Measurements from ENCODE around the gene AKNA.

The AKNA gene, protein sequence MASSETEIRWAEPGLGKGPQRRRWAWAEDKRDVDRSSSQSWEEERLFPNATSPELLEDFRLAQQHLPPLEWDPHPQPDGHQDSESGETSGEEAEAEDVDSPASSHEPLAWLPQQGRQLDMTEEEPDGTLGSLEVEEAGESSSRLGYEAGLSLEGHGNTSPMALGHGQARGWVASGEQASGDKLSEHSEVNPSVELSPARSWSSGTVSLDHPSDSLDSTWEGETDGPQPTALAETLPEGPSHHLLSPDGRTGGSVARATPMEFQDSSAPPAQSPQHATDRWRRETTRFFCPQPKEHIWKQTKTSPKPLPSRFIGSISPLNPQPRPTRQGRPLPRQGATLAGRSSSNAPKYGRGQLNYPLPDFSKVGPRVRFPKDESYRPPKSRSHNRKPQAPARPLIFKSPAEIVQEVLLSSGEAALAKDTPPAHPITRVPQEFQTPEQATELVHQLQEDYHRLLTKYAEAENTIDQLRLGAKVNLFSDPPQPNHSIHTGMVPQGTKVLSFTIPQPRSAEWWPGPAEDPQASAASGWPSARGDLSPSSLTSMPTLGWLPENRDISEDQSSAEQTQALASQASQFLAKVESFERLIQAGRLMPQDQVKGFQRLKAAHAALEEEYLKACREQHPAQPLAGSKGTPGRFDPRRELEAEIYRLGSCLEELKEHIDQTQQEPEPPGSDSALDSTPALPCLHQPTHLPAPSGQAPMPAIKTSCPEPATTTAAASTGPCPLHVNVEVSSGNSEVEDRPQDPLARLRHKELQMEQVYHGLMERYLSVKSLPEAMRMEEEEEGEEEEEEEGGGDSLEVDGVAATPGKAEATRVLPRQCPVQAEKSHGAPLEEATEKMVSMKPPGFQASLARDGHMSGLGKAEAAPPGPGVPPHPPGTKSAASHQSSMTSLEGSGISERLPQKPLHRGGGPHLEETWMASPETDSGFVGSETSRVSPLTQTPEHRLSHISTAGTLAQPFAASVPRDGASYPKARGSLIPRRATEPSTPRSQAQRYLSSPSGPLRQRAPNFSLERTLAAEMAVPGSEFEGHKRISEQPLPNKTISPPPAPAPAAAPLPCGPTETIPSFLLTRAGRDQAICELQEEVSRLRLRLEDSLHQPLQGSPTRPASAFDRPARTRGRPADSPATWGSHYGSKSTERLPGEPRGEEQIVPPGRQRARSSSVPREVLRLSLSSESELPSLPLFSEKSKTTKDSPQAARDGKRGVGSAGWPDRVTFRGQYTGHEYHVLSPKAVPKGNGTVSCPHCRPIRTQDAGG (N-terminal part only)

DNA sequence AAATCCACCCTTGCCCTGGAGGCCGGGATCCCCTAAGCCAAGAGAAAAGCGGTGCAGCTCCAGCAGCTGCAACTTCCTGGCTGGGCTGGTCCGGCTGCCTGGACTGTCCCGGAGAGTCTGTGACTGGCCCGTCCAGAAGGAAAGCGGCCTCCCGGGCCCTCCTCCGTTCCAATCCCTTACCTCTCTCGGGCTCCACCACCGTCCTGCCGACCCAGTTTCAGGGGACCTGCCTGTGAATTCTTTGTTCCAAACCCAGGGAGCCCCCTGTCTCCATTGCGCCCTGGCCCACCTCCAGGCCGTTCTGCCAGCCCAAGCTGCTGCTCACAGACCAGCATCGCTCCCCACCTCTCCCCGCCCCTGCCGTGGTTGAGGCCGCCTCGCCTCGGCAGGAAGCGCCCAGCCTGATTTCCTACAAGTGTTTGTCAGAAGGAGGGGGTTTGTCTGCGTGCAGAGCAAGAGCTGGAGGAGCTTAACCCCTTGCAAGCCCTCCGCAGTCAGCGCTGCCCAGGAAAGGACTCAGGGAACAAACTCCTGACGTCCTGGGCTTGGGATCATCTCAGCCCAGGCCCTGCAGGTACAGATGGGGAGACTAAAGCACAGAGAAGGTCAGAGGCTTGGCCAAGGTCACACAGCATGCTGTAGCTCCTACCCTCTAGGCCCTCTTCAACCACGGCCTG, at the start of gene AKNA:
AKNA (minus strand) TSS at position 303 of the 677 bp plus-strand sequence. CDS start 6,649 bp downstream, outside the sequence.
- no peak for DNase-seq

DNA sequence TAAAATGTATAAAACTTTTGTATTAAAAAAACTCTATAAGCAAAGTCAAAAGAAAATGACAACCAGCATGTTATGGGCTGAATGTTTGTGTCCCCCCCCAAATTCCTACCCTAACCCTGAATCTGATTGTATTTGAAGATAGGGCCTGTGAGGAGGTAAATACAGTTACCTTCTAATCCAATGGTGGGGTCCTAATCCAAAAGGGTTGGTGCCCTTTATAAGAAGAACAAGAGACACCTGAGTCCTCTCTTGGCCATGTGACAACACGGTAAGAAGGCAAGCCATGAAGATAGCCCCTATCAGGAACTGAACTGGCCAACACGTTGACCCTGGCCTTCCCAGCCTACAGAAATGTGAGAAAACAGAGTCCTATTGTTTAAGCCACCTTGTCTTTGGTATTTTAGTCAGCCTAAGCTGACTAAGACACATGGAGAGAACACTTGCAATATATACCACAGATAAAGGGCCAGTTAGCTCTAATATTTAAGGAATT, 49.7 kb upstream of the AKNA start:
- DNase-seq, result no peak

- DNase-seq, result no peak
These were observed 47.1 kb upstream of the AKNA start for GRCh38 chr9:114434878-114435311.

DNA sequence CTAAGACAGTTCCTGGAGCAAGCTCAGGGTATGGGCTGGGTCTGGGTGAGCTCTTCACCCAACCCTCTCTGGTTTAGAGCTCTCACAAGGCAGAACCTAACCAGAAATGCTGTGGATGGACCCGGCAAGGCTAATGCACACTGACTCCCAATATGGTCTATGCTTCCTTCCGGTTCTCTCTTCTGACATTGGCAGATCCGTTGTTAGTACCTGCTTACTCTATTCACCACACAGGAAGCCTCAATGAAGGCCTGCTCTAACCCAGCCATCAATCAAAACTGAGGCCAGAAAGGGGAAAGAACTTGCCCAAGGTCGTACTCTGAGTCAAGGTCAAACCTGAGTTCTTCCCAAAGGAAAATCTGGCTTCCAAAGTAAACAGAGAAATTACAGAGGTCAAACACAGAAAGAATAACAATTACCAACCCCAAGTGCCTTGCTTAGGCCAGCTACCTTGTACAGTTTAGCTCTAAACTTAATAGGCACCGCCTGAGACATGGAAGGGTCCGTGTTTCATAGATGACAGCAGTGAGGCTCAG, 46.0 kb upstream of the AKNA start:
- no peak for DNase-seq

- DNase-seq, result no peak
These were observed 45.3 kb upstream of the AKNA start for GRCh38 chr9:114433086-114433485.

GRCh38 chr9:114432323-114433067, 44.7 kb upstream of the AKNA start:
- no peak for DNase-seq

- no peak for DNase-seq
These were observed 44.0 kb upstream of the AKNA start for GRCh38 chr9:114431770-114432169.

DNA sequence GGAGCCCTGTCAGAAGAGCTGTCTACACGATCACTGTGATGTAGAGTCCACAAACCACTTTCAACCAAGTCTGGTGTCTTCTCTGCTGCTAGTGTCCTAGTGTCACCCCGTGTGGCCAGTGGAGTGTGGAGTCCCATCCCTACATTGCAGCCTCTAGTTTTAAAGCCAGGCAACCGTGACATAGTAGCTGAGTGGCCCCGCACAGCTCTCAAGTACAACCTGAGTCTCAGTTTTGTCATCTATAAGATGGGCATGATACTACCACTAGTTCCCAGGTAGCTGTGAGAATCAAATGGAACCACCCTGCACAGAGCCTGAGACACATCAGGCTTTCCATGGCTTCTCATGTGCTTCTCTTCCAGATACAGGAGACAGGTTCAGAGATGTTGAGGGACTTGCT, 43.2 kb upstream of the AKNA start:
- no peak for DNase-seq

DNA sequence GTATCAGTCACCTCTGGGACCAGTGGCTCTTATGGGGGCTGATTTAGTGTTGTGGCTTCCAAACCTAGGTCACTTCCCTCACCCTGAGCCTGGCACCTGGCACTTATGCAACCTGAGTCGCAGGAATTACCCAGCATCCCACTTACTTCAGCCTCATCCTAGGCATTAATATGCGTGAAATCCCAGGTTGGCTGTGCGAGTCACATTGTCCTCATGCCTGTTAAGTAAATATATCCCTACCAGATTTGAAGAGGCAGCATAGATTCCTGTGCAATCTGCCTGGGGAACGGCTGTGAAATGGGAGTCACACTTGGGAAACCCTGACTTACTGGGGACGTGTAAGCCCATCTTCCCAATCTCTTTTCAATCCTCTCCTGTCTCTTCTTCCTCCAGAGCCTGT, 42.7 kb upstream of the AKNA start:
- no peak for DNase-seq

DNA sequence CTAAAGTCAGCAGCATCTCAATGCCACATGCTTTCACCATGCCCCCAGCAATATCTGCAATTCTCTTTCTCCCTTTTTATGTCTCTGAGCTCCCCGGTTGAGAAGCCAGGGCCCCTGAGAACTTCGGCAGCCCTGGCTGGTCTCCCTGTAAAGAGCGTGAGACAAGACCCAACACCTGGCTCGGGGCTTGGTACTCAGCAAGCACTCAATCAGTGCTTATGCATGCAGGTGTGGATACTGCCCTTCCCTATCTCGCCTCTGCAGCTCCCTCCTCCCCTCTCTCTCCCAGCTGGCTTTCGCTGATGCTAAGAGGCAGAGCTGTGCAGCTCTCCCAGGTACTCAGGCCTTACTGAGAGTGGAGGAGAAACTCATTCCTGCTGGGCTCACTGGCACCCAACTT, 41.7 kb upstream of the AKNA start:
- DNase-seq, result no peak

GRCh38 chr9:114428466-114428865, 40.7 kb upstream of the AKNA start:
- no peak for DNase-seq

- no peak for DNase-seq
These were observed 39.9 kb upstream of the AKNA start for GRCh38 chr9:114427644-114428043.

GRCh38 chr9:114426046-114426948, 38.5 kb upstream of the AKNA start:
- no peak for DNase-seq

GRCh38 chr9:114425126-114425525, 37.3 kb upstream of the AKNA start:
- DNase-seq, result no peak

- no peak for DNase-seq
These were observed 36.3 kb upstream of the AKNA start for GRCh38 chr9:114424126-114424525.

- DNase-seq, result no peak
These were observed 35.4 kb upstream of the AKNA start for GRCh38 chr9:114423181-114423580.

DNA sequence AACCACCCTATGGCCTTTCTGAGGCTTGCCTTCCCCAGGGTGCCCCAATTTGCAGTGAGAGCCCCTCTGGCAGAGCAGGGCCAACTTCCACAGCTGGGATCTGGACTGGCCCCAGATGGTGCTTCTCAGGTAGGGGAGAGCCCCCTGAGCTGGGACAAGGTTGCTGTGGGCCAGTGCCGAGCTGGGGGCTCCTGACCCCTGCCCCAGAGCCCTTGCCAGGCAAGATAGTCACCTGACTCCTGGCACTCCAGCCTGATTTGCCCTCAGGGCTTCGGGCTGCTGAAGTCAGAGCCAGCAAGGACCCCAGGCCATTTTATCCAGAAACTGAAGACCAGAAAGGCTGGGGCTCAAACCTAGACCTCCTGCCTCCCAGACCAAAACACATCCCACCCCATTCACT, 33.4 kb upstream of the AKNA start:
- DNase-seq, result no peak

GRCh38 chr9:114419796-114420195, 32.0 kb upstream of the AKNA start:
- no peak for DNase-seq

- no peak for DNase-seq
These were observed 30.3 kb upstream of the AKNA start for GRCh38 chr9:114418053-114418452.

DNA sequence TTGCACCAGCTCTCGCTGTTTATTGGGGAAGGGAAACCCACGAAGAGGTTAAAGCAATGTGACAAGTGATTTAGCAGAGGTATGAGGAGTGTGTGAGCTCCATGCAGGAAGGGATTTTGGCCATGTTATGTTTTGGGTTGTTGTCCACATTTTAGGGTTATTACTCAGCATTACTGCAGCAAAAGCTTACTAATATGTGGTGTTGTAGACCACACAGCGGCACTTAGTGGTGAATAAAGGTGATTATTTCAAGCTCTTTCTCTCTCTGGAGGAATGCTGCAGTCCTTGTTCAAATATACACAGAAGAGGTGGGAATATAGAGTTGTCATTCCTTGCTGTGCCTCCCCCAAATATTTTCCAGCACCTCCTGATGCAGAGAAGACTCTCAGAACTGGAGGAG, 29.7 kb upstream of the AKNA start:
- no peak for DNase-seq

Data from NCI-H1436 treated with DMSO at 0.1 percent for 48 hours (cell line).